WERI-Rb-1 (cell line): Measurements from ENCODE around the gene LRRC75A.
A peak's percentile ranks its signal among the peaks of the same experiment; 100 is the strongest.

ENCODE experiments used
- DNase-seq: peaks from one replicate; pipeline ENCODE4 v3.0.0-alpha.2; 2020
- H3K27ac ChIP-seq: fragments of 250-450 bp; sonication (Bioruptor Pico); 2 replicates; pipeline ENCODE4 v1.5.1; 2020; ENCODE audit warnings: mild to moderate bottlenecking, moderate library complexity
- H3K27me3 ChIP-seq: fragments of 250-450 bp; sonication (Bioruptor Pico); 2 replicates; pipeline ENCODE4 v1.5.1; 2021; ENCODE audit warnings: mild to moderate bottlenecking, low read depth, moderate library complexity; ENCODE audit not compliant: insufficient read depth, severe bottlenecking
- H3K36me3 ChIP-seq: fragments of 250-450 bp; sonication (Bioruptor Pico); 2 replicates; pipeline ENCODE4 v1.5.1; 2020; ENCODE audit warnings: mild to moderate bottlenecking, moderate library complexity
- H3K4me3 ChIP-seq: 2 replicates; pipeline ENCODE4 v1.5.1; 2011; ENCODE audit warnings: low read depth, mild to moderate bottlenecking, control low read depth, low read length
- H3K9me3 ChIP-seq: fragments of 250-450 bp; sonication (Bioruptor Pico); 2 replicates; pipeline ENCODE4 v1.5.1; 2021; ENCODE audit warnings: mild to moderate bottlenecking, moderate library complexity; ENCODE audit not compliant: severe bottlenecking
- TF ChIP-seq, protein P1 (sequence below): IDR thresholded peaks from 2 replicates; pipeline ENCODE4 v1.5.1; 2011; ENCODE audit warnings: low read depth, mild to moderate bottlenecking, control low read depth, inconsistent platforms, low read length

LRRC75A gene

DNA sequence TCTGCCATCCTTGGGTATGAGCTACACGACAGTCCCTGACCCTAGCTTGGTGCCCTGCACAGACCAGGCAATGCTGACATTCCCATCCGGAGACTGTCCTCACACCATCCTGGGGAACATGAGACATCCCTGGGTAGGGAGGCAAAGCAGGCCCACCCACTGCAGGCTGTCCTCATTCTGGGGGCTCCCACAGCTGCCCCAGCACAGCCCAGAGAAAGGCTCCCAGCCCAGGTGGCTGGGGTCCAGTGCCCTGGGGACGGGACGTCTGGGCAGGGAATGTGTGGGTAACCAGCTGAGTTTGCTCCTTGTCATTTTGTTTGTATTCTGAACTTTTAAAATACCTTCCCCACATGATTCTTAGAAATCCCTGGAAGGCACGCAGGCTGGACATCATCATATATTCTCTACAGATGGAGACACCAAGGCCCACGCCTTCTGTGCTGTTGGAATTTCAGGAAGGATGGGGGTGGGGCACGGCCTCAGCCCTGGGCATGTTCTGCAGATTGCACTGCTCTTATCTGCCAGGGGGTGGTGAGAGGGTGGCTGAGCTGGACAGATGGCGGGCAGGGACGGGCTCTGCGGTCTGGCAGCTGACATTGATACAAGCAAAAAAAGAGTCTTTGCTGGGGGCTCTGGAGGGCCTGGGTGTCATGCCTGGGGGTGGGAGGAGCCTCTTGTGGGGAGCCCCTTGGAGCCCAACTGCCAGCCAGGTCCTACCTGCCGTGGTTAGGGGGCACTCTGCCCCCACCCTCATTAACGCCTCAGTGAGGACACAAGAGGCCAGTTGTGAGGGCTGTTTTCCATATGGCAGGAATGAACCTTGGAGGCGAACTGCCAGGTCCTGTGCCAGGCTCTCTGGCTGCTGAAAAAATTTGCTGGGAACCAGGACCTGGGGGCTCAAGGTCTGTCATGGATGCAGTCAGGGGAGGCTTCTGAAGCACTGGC is 28.4 kb downstream of the LRRC75A start:
- TF ChIP-seq, protein P1, sequence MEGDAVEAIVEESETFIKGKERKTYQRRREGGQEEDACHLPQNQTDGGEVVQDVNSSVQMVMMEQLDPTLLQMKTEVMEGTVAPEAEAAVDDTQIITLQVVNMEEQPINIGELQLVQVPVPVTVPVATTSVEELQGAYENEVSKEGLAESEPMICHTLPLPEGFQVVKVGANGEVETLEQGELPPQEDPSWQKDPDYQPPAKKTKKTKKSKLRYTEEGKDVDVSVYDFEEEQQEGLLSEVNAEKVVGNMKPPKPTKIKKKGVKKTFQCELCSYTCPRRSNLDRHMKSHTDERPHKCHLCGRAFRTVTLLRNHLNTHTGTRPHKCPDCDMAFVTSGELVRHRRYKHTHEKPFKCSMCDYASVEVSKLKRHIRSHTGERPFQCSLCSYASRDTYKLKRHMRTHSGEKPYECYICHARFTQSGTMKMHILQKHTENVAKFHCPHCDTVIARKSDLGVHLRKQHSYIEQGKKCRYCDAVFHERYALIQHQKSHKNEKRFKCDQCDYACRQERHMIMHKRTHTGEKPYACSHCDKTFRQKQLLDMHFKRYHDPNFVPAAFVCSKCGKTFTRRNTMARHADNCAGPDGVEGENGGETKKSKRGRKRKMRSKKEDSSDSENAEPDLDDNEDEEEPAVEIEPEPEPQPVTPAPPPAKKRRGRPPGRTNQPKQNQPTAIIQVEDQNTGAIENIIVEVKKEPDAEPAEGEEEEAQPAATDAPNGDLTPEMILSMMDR, result peak; percentile 68
- Histone ChIP-seq H3K36me3 (peaks cover 18% of the 10 kb centered on the region; the same call in 1 of the 2 replicates), H3K4me3 (no peak overlapping the region), H3K9me3 (no peaks in the 10 kb centered on the region), H3K27me3 (no peaks in the 10 kb centered on the region), H3K27ac (peak overlapping the region; percentile 79)
- peak; percentile 92 for DNase-seq

GRCh38 chr17:16462070-16462864 is 29.7 kb downstream of the LRRC75A start:
- no peak for DNase-seq
- H3K27me3 ChIP-seq, result no peaks in the 10 kb centered on the region
- peaks cover 22% of the 10 kb centered on the region for H3K36me3 ChIP-seq
- peak overlapping the region; percentile 79; the same call in 1 of the 2 replicates for H3K27ac ChIP-seq
- no peaks in the 10 kb centered on the region for H3K9me3 ChIP-seq
- TF ChIP-seq, protein P1, result no peak
- no peak overlapping the region for H3K4me3 ChIP-seq

GRCh38 chr17:16461606-16461866 is 30.5 kb downstream of the LRRC75A start:
- DNase-seq, result no peak
- TF ChIP-seq, protein P1, result no peak
- no peaks in the 10 kb centered on the region for H3K27me3 ChIP-seq
- no peak overlapping the region for H3K4me3 ChIP-seq
- H3K36me3 ChIP-seq, result peaks cover 22% of the 10 kb centered on the region
- H3K9me3 ChIP-seq, result no peaks in the 10 kb centered on the region
- H3K27ac ChIP-seq, result no peak overlapping the region

DNA sequence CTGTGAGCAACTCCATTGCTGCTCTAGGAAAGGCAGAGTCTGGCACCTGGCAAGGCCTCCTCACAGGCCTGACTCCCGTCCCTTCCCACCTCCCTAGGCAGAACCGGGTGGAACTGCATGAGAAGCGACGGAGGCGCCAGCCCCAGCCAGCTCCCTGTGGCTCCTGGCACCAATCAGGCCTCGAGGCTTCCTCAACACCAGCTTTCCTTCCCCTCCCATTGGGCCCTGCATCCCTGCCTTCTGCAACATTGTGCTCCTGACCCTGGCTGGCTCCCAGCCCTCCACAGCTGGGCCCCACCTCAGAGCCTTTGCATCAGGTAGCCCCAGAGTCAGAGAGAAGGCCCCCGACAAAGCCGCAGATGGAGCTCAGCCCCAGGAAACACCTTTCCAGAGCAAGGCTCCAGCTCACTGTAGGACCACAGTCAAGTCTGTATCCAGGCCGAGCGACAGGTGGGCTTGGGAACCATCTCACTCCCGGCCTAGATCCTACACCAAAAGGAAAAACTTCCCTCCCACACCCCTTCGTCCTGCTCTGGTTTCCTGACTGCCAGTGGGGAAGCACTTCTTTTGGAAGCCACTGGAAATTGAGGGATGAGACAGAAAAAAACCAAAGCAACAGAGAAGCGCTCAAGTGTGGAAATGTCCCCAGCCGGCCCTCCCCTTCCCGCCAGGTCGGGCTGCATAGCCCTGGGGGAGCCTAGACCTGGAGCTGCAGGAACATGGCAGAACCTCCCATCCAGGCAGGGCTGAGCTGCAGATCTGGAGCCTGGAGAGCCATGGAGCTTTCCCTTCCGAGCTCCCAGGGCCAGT is 31.0 kb downstream of the LRRC75A start:
- peaks cover 22% of the 10 kb centered on the region for H3K36me3 ChIP-seq
- TF ChIP-seq, protein P1, result no peak
- DNase-seq, result no peak
- H3K4me3 ChIP-seq, result no peak overlapping the region
- H3K9me3 ChIP-seq, result no peaks in the 10 kb centered on the region
- no peak overlapping the region for H3K27ac ChIP-seq
- H3K27me3 ChIP-seq, result no peaks in the 10 kb centered on the region

DNA sequence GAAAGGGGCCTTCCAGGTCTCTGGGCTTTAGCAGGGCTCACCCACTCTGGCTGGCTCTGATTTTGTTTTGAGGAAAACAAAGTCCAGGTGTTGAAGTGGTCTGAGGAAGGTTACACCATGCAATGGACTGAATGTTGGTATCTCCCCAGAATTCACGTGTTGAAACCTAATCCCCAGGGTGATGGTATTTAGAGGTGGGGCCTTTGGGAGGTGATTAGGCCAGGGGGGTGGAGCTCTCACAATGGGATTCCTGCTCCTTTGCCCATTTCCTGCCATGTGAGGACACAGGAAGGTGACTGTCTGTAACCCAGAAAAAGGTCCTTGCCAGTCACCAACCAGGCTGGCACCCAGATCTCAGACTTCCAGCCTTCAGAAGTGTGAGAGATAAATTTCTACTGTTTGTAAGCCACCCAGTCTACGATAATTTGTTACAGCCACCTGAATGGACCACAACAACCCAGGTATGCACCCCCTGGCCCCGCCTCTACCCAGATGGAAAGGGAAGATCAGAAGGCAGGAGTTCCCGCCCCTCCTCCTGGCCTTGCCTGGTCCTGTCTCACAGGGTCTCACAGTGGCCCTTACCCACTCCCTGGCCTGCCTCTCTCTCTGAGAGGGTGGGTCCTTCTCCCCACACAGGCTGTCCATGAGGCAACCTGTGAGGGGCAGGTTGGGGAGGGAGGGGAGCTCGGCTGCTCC is 32.0 kb downstream of the LRRC75A start:
- Histone ChIP-seq H3K36me3 (peaks cover 22% of the 10 kb centered on the region), H3K27ac (no peak overlapping the region), H3K27me3 (no peaks in the 10 kb centered on the region), H3K4me3 (no peak overlapping the region), H3K9me3 (no peaks in the 10 kb centered on the region)
- TF ChIP-seq, protein P1, result no peak
- no peak for DNase-seq
